Tibial artery (tissue), 4 donors: ENCODE measurements around the gene KLHL36.

Experiments
- DNase-seq, 2 donors: peaks; one replicate each; pipeline ENCODE4 v3.0.0-alpha.2; 2019
- H3K27ac ChIP-seq, 2 donors: fragments of 200-600 bp; sonication (generic) in 1 of 2; 1 replicate in 1 of 2; 2 replicates in 1 of 2; pipeline ENCODE4 v1.5.1; 2018 to 2019; ENCODE audit warnings: mild to moderate bottlenecking in 1 of 2
- H3K27me3 ChIP-seq, 2 donors: fragments of 200-600 bp; sonication (generic) in 1 of 2; one replicate each; pipeline versions ENCODE4 v1.5.1 to v1.6.0; 2016 to 2019
- H3K36me3 ChIP-seq, 3 donors: fragments of 200-600 bp; sonication (generic) in 2 of 3; one replicate each; pipeline ENCODE4 v1.5.1; 2016 to 2019; ENCODE audit warnings: mild to moderate bottlenecking in 2 of 3
- H3K4me1 ChIP-seq, 4 donors: fragments of 200-600 bp; sonication (generic) in 2 of 4; 1 replicate in 3 of 4; 2 replicates in 1 of 4; pipeline ENCODE4 v1.5.1; 2016 to 2019
- H3K4me3 ChIP-seq, 2 donors: fragments of 200-600 bp; sonication (generic) in 1 of 2; 1 replicate in 1 of 2; 2 replicates in 1 of 2; pipeline ENCODE4 v1.5.1; 2018 to 2019; ENCODE audit warnings: mild to moderate bottlenecking in 2 of 2
- H3K9me3 ChIP-seq, 3 donors: fragments of 200-600 bp; sonication (generic) in 1 of 3; one replicate each; pipeline ENCODE4 v1.5.1; 2016 to 2019
- CTCF ChIP-seq, 2 experiments: fragments of 200-600 bp in 1 of 2; fragments of 450-650 bp in 1 of 2; IDR thresholded peaks; one replicate each; pipeline ENCODE4 v1.5.1; 2017 to 2019; ENCODE audit warnings: antibody characterized with exemption in 2 of 2, mild to moderate bottlenecking in 1 of 2, moderate library complexity in 1 of 2
- intact Hi-C: fragments of 100-400 bp; cut with DNase I; formaldehyde crosslinking; loops from one replicate; pipeline ENCODE4 v1.15.0; 2023; ENCODE audit warnings: low total_unique reads

Gene KLHL36

DNA sequence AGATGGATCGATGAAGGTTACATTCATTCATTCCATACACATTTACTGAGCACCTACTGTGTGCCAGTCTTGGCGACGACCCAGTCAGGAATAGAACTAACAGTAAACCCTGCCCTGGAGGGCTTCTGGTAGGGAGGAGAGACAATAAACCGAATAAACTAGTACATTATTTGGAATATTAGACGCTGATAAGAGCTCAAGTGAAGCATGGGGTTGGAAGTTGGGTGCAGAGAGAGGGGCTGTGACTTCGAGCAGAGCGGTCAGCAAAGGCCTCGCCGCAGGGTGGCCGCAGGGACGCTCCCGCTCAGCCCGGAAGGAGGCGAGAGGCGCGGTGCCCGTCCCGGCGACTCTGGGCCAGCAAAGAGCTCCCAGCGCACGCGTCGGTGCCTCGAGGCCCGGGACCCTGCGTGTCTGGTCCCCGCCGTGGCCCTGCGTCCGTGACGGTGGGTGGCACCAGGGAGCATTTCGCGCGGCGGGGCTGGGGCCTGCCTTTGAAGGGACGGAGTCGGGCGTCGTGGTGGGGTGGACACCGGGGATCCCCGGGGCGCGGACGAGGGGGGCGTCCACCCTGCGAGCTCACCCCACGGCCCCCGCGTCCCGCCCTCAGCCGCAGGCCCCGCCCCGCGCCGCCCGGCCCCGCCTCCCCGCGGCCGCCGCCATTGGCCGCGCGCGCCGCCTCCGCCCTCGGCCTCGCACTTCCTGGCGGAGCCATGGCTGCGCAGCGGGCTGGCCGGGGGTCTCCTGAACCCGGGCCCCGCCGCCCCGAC lies at the start of gene KLHL36:
TSS of gene KLHL36 (plus strand) at position 684 of the 767 bp plus-strand sequence. CDS start 2,357 bp downstream, outside the sequence.
- peak; percentile 38 to 81 for DNase-seq
- TF ChIP-seq CTCF (IDR thresholded peaks at IDR 0.05) = peak in 1 of 2 experiments; percentile 12
- Histone ChIP-seq H3K9me3 (no peaks in the 10 kb centered on the region), H3K4me3 (peak within 1 kb of the TSS; percentile 69 to 89), H3K27me3 (no peaks in the 10 kb centered on the region), H3K27ac (peak within 1 kb of the TSS; percentile 90 to 92), H3K36me3 (peaks cover 5 to 19% (median 9%) of the 10 kb centered on the region in 3 donors), H3K4me1 (peaks cover 0 to 37% (median 25%) of the 10 kb centered on the region in 4 donors)
- intact Hi-C loops = no loop called here

GRCh38 chr16:84599521-84600202 lies 48.6 kb upstream of the KLHL36 start:
- no peaks in the 10 kb centered on the region for H3K27me3 ChIP-seq
- peak overlapping the region; percentile 6 to 51 for H3K27ac ChIP-seq
- no peak for TF ChIP-seq CTCF (IDR thresholded peaks at IDR 0.05)
- DNase-seq = peak; percentile 58 to 76
- no peaks in the 10 kb centered on the region for H3K36me3 ChIP-seq
- no peaks in the 10 kb centered on the region for H3K9me3 ChIP-seq
- peak overlapping the region in 1 of 2 donors; percentile 29 for H3K4me3 ChIP-seq
- H3K4me1 ChIP-seq = peaks cover 6 to 30% (median 21%) of the 10 kb centered on the region in 4 donors
- intact Hi-C loops = loop anchor here (5.0 kb wide), 2 partner anchors 67 to 1847 kb away; no protein-coding TSS in a partner anchor

DNA sequence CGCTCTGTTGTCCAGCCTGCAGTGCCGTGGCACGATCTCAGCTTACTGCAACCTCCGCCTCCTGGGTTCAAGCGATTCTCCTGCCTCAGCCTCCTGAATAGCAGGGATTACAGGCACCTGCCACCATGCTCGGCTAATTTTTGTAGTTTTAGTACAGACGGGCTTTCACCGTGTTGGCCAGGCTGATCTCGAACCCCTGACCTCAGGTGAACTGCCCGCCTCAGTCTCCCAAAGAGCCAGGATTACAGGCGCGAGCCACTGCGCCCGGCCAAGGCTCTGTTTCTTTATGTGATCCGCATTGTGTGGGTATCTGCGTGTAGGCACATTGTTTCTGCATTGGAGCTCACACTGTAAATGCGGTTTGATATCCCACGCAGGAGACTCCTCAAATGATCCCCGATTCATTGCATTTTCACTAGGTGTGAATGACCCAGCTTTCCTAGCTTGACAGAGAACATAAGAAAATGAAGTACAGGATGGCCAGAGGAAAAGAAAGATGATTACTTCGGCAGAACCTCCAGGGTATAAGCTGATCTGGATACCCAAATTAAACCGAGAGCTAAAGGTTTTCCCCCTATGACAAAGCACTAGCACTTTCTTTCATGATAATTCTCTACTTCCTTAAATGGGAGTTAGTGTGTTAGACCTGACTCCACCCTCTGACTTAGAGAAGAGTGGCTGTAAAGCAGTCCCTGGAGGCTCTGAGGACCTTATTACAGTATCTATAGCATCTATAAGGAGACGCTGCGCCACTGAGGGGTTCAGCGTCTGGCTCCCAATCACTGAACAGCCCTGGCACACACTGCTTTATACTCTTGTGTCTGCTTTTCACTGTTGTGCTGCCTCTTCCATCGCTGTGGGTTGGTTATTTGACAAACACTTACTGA lies 47.7 kb upstream of the KLHL36 start:
- Histone ChIP-seq H3K27me3 (no peaks in the 10 kb centered on the region), H3K9me3 (peaks cover 0 to 5% (median 0%) of the 10 kb centered on the region in 3 donors), H3K4me1 (peaks cover 6 to 30% (median 21%) of the 10 kb centered on the region in 4 donors), H3K36me3 (no peaks in the 10 kb centered on the region), H3K27ac (peak overlapping the region in 1 of 2 donors; percentile 51), H3K4me3 (no peak overlapping the region)
- intact Hi-C loops = loop anchor here (5.0 kb wide), 2 partner anchors 68 to 1848 kb away; no protein-coding TSS in a partner anchor
- TF ChIP-seq CTCF (IDR thresholded peaks at IDR 0.05) = no peak
- DNase-seq = no peak

GRCh38 chr16:84603140-84603816 lies 45.0 kb upstream of the KLHL36 start:
- Histone ChIP-seq H3K9me3 (peaks cover 0 to 5% (median 0%) of the 10 kb centered on the region in 3 donors), H3K36me3 (no peaks in the 10 kb centered on the region), H3K27me3 (no peaks in the 10 kb centered on the region), H3K4me3 (peak overlapping the region in 1 of 2 donors; percentile 17), H3K27ac (peak overlapping the region; percentile 51 to 68), H3K4me1 (peaks cover 6 to 30% (median 21%) of the 10 kb centered on the region in 4 donors)
- DNase-seq = peak; percentile 95 to 96
- intact Hi-C loops = loop anchor here (5.0 kb wide), 2 partner anchors 71 to 1851 kb away; no protein-coding TSS in a partner anchor
- no peak for TF ChIP-seq CTCF (IDR thresholded peaks at IDR 0.05)
